ENCODE measurements around the gene THBS4.

Gene THBS4

GRCh38 chr5:80067531-80068245, 32.5 kb downstream of the THBS4 start:
- no peak overlapping the region for H3K4me3 ChIP-seq (replicated peaks in 1 of 2; ENCODE audit: low read depth in 2 of 2, low read length in 2 of 2)
- no peak for TF ChIP-seq CTCF (IDR thresholded peaks at IDR 0.05; ENCODE audit: low read depth, low read length)
- DNase-seq (ENCODE audit: low read depth in 2 of 2), result no peak

DNA sequence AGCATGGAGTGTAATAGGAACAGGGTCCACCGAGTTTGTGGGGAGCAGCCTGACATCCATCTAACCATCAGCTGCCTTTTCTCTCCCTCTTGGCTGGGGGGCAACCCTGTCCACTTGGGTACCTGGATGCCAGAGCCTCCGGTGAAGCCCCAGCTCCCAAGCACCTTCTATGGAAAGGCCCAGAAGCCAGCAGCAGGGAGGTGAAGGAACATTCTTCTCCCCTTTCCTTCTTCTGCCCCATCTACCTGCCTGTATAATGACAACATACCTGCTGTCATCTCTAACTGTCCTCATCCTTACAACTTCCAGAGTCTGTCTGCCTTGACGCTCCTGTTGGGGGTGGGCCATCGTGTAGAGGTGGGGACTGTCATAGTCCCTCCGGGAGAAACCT, 33.1 kb downstream of the THBS4 start:
- no peak for TF ChIP-seq CTCF (IDR thresholded peaks at IDR 0.05; ENCODE audit: low read depth, low read length)
- DNase-seq (ENCODE audit: low read depth in 2 of 2), result no peak
- H3K4me3 ChIP-seq (replicated peaks in 1 of 2; ENCODE audit: low read depth in 2 of 2, low read length in 2 of 2), result no peak overlapping the region

GRCh38 chr5:80068775-80069174, 33.6 kb downstream of the THBS4 start:
- no peak for TF ChIP-seq CTCF (IDR thresholded peaks at IDR 0.05; ENCODE audit: low read depth, low read length)
- no peak for DNase-seq (ENCODE audit: low read depth in 2 of 2)
- H3K4me3 ChIP-seq (replicated peaks in 1 of 2; ENCODE audit: low read depth in 2 of 2, low read length in 2 of 2), result no peak overlapping the region

- peak in 1 of 2 donors; percentile 21 for DNase-seq (ENCODE audit: low read depth in 2 of 2)
- no peak overlapping the region for H3K4me3 ChIP-seq (replicated peaks in 1 of 2; ENCODE audit: low read depth in 2 of 2, low read length in 2 of 2)
- no peak for TF ChIP-seq CTCF (IDR thresholded peaks at IDR 0.05; ENCODE audit: low read depth, low read length)
Observed at GRCh38 chr5:80069251-80069800, 34.2 kb downstream of the THBS4 start.

- no peak for DNase-seq (ENCODE audit: low read depth in 2 of 2)
- H3K4me3 ChIP-seq (replicated peaks in 1 of 2; ENCODE audit: low read depth in 2 of 2, low read length in 2 of 2), result no peak overlapping the region
- no peak for TF ChIP-seq CTCF (IDR thresholded peaks at IDR 0.05; ENCODE audit: low read depth, low read length)
Observed at GRCh38 chr5:80069918-80070318, 34.8 kb downstream of the THBS4 start.

GRCh38 chr5:80070338-80071056, 35.3 kb downstream of the THBS4 start:
- no peak for TF ChIP-seq CTCF (IDR thresholded peaks at IDR 0.05; ENCODE audit: low read depth, low read length)
- no peak overlapping the region for H3K4me3 ChIP-seq (replicated peaks in 1 of 2; ENCODE audit: low read depth in 2 of 2, low read length in 2 of 2)
- DNase-seq (ENCODE audit: low read depth in 2 of 2), result peak in 1 of 2 donors; percentile 25
